ENCODE measurements around the gene TSPAN6. TPM values are rescaled to one million over a fixed set of nuclear protein-coding genes. Genes with fewer than 3 reads are reported as not detected.
A peak's percentile ranks its signal among the peaks of the same experiment; 100 is the strongest.

TSPAN6 gene
- total RNA-seq, 1 donor from 2014 or later = 4.6 TPM

DNA sequence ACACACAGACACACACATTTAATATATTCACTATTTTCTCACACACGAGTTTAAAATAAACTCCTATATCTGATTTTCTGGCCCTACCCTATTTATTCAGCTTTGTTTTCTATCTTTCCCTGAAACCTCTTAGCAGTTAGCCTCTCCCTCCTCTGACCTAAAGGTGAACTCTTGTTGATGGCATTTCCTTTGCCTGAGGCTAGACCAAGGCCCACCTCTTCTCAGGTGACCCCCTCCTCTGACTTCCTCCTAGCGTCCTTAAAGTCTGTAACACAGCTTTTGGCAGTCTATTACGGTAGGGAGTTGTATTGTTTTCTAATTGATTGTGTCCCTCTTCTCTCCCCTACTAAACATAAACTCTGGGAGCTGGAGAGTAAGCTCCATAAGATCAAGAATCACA is 5.7 kb upstream of the TSPAN6 start:
- no peaks in the 10 kb centered on the region for H3K9me3 ChIP-seq (replicated peaks)
- no peak for DNase-seq
- TF ChIP-seq, protein P1, sequence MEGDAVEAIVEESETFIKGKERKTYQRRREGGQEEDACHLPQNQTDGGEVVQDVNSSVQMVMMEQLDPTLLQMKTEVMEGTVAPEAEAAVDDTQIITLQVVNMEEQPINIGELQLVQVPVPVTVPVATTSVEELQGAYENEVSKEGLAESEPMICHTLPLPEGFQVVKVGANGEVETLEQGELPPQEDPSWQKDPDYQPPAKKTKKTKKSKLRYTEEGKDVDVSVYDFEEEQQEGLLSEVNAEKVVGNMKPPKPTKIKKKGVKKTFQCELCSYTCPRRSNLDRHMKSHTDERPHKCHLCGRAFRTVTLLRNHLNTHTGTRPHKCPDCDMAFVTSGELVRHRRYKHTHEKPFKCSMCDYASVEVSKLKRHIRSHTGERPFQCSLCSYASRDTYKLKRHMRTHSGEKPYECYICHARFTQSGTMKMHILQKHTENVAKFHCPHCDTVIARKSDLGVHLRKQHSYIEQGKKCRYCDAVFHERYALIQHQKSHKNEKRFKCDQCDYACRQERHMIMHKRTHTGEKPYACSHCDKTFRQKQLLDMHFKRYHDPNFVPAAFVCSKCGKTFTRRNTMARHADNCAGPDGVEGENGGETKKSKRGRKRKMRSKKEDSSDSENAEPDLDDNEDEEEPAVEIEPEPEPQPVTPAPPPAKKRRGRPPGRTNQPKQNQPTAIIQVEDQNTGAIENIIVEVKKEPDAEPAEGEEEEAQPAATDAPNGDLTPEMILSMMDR (IDR thresholded peaks at IDR 0.05; ENCODE audit: borderline replicate concordance) = no peak
- H3K4me1 ChIP-seq = peaks cover 3% of the 10 kb centered on the region
- H3K36me3 ChIP-seq = no peaks in the 10 kb centered on the region
- H3K4me3 ChIP-seq = no peak overlapping the region
- no peak overlapping the region for H3K27ac ChIP-seq (replicated peaks)
- H3K27me3 ChIP-seq (ENCODE audit: low read depth) = no peaks in the 10 kb centered on the region
- intact Hi-C loops (cut with micrococcal nuclease) = no loop called here

DNA sequence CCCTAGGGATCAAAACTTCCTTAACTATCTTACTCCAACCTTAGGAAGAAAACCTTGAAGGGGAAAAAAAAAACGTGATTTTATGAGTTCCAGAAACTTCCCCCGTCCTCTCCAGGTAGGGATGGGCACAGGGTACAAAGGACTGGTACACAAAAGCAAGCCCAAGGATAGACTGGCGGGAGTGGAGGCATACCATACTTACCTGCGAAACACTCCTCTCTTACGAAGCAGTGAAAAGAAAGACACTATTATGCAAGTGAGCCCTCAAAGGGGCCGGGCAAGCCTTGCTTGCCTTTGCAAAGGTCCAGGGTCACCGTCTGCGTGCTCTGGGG is 651 bp downstream of the TSPAN6 start:
- Histone ChIP-seq H3K9me3 (replicated peaks) (no peaks in the 10 kb centered on the region), H3K36me3 (no peaks in the 10 kb centered on the region), H3K27me3 (ENCODE audit: low read depth) (no peaks in the 10 kb centered on the region), H3K4me3 (peak overlapping the region; percentile 73), H3K4me1 (no peaks in the 10 kb centered on the region), H3K27ac (replicated peaks) (peak overlapping the region; percentile 65)
- TF ChIP-seq, protein P1 (IDR thresholded peaks at IDR 0.05; ENCODE audit: borderline replicate concordance) = no peak
- intact Hi-C loops (cut with micrococcal nuclease) = no loop called here
- DNase-seq = no peak

DNA sequence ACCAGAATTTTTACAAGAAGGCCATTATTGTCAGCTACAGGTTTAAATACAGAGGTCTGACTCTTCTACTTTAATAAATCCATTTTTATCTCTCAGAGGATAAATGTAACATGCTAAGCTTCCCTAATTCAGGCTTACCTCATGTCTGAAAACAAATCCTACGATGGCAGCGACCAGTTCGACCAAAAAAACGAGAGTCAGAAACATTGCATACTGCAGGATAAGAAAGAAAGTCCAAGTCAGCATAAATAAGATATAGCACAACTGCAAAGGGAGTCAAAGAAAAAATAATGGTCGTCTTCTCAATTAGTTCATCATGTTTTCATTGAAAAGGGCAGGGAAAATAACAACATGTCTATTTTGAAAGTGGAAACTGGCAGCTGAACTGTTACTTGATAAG is 1.6 kb downstream of the TSPAN6 start:
- Histone ChIP-seq H3K27me3 (ENCODE audit: low read depth) (no peaks in the 10 kb centered on the region), H3K4me1 (no peaks in the 10 kb centered on the region), H3K36me3 (no peaks in the 10 kb centered on the region), H3K4me3 (no peak overlapping the region), H3K9me3 (replicated peaks) (no peaks in the 10 kb centered on the region), H3K27ac (replicated peaks) (no peak overlapping the region)
- no peak for DNase-seq
- intact Hi-C loops (cut with micrococcal nuclease) = no loop called here
- TF ChIP-seq, protein P1 (IDR thresholded peaks at IDR 0.05; ENCODE audit: borderline replicate concordance) = no peak

DNA sequence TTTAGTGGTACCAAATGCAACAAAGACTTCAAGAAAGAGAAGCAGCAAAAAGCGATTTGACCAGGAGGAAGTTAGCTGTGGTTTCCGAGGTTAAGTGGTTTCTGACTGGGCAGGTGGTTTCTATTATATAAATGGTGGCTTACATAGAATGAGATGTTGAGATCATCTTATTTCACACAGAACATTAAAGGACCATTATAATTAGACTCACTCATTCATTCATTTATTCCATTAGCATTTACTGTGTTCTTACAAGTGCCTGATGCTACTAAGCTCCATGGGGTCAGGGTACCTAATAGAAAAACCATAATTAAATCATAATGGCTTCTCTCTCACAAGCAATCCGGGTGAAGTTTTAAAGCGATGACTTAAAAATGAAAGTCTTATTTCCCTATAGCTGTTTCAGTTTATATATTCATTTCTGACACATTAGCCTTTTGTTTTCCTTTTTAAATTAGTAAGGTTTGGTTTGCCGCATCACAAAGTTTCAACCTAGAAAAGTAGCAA is 10.6 kb downstream of the TSPAN6 start:
- H3K4me3 ChIP-seq = no peak overlapping the region
- no peaks in the 10 kb centered on the region for H3K4me1 ChIP-seq
- H3K9me3 ChIP-seq (replicated peaks) = no peaks in the 10 kb centered on the region
- peaks cover 4% of the 10 kb centered on the region for H3K36me3 ChIP-seq
- no peak for DNase-seq
- H3K27ac ChIP-seq (replicated peaks) = no peak overlapping the region
- TF ChIP-seq, protein P1 (IDR thresholded peaks at IDR 0.05; ENCODE audit: borderline replicate concordance) = no peak
- no peaks in the 10 kb centered on the region for H3K27me3 ChIP-seq (ENCODE audit: low read depth)
- intact Hi-C loops (cut with micrococcal nuclease) = no loop called here

DNA sequence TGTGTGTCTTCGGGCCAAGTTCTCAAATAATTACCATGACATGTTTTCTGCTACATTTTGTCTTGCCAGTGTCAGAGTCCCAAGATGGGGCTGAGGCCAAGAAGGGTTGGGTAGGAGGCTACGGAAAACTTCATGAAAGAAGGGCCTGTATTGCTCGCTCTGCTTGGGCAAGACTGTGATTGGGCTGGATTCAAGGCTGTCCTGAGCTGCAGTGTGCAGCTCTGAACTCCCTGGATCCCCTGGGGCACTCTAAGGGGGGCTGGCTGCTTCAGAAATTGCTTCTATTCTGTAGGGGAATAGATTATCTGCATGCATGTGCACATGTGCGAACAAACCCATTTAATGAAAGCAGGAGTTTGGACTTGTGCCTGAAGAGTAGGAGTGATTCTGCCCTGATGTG is 13.6 kb downstream of the TSPAN6 start:
- H3K4me1 ChIP-seq = no peaks in the 10 kb centered on the region
- no peaks in the 10 kb centered on the region for H3K36me3 ChIP-seq
- H3K27ac ChIP-seq (replicated peaks) = no peak overlapping the region
- no peak for DNase-seq
- no peak overlapping the region for H3K4me3 ChIP-seq
- TF ChIP-seq, protein P1 (IDR thresholded peaks at IDR 0.05; ENCODE audit: borderline replicate concordance) = no peak
- H3K27me3 ChIP-seq (ENCODE audit: low read depth) = no peaks in the 10 kb centered on the region
- intact Hi-C loops (cut with micrococcal nuclease) = no loop called here
- no peaks in the 10 kb centered on the region for H3K9me3 ChIP-seq (replicated peaks)

DNA sequence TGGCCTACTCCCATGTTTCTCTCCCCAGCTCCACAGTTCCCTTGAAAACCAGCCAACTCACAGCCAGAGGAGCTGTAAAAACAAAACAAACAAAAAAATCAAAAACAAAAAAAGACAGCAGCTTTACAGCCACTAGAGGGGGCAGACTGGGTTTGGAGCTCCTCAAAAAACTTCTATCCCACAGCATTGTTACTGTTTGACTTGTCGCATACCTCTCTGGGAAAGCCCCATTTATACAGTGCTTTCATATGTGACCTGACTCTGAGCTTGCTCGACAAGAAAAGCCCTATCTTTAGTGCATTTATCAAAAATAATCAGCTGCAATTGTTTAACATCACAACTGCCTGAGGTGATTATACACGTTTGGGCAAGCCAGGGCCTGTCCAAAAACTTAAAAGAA is 21.6 kb downstream of the TSPAN6 start:
- no peak overlapping the region for H3K4me3 ChIP-seq
- H3K9me3 ChIP-seq (replicated peaks) = no peaks in the 10 kb centered on the region
- TF ChIP-seq, protein P1 (IDR thresholded peaks at IDR 0.05; ENCODE audit: borderline replicate concordance) = peak; percentile 49
- no peak overlapping the region for H3K27ac ChIP-seq (replicated peaks)
- DNase-seq = no peak
- H3K4me1 ChIP-seq = no peaks in the 10 kb centered on the region
- no peaks in the 10 kb centered on the region for H3K27me3 ChIP-seq (ENCODE audit: low read depth)
- intact Hi-C loops (cut with micrococcal nuclease) = no loop called here
- H3K36me3 ChIP-seq = no peaks in the 10 kb centered on the region

Measured in left ventricle myocardium inferior (tissue), 1 donor.